ENCODE results near the gene CXCR4. TPM values are rescaled to one million over a fixed set of nuclear protein-coding genes. Genes with fewer than 3 reads are reported as not detected.
"Not testable (repeated sequence)": the region's sequence is repeated elsewhere in the genome, so short reads cannot be mapped to it uniquely, and the experiment has no call there.

CXCR4 gene
- total RNA-seq, 2 experiments from 2014 or later: 70.2 to 72.6 TPM

GRCh38 chr2:136111711-136112110, 6.2 kb downstream of the CXCR4 start:
- Mint-ChIP-seq H3K4me3 (no peak overlapping the region), H3K4me1 (ENCODE audit: low read depth) (peaks cover 34% of the 10 kb centered on the region), H3K9me3 (no peaks in the 10 kb centered on the region), H3K27ac (no peak overlapping the region), H3K27me3 (ENCODE audit: low read depth) (no peaks in the 10 kb centered on the region), H3K36me3 (ENCODE audit: low read depth) (peaks cover 26% of the 10 kb centered on the region)
- DNase-seq: no peak
- intact Hi-C loops (cut with micrococcal nuclease): no loop called here
- CTCF ChIA-PET: interaction anchor here (0.5 to 0.6 kb wide), 2 partner anchors 14 to 109 kb away, joined by 3 to 4 read pairs; no protein-coding TSS in a partner anchor

- no peak overlapping the region for H3K27ac Mint-ChIP-seq
These were observed 7.4 kb downstream of the CXCR4 start for GRCh38 chr2:136110526-136110925.

GRCh38 chr2:136108463-136108862, 9.5 kb downstream of the CXCR4 start:
- Mint-ChIP-seq H3K4me1 (ENCODE audit: low read depth) (peaks cover 8% of the 10 kb centered on the region), H3K36me3 (ENCODE audit: low read depth) (peaks cover 3% of the 10 kb centered on the region), H3K4me3 (no peak overlapping the region), H3K9me3 (no peaks in the 10 kb centered on the region), H3K27ac (no peak overlapping the region), H3K27me3 (ENCODE audit: low read depth) (no peaks in the 10 kb centered on the region)
- intact Hi-C loops (cut with micrococcal nuclease): no loop called here
- DNase-seq: no peak
- CTCF ChIA-PET: interaction anchor here (1.2 kb wide), 1 partner anchor 133 kb away, joined by 3 read pairs; no protein-coding TSS in a partner anchor

More at GRCh38 chr2:136110526-136110925, 7.4 kb downstream of the CXCR4 start:
- DNase-seq: no peak
- H3K4me3 Mint-ChIP-seq: no peak overlapping the region
- H3K36me3 Mint-ChIP-seq (ENCODE audit: low read depth): peaks cover 22% of the 10 kb centered on the region
- peaks cover 27% of the 10 kb centered on the region for H3K4me1 Mint-ChIP-seq (ENCODE audit: low read depth)
- intact Hi-C loops (cut with micrococcal nuclease): no loop called here
- no peaks in the 10 kb centered on the region for H3K27me3 Mint-ChIP-seq (ENCODE audit: low read depth)
- H3K9me3 Mint-ChIP-seq: no peaks in the 10 kb centered on the region
- CTCF ChIA-PET: interaction anchor here (1.0 kb wide), 2 partner anchors 13 to 197 kb away, joined by 3 read pairs; no protein-coding TSS in a partner anchor

DNA sequence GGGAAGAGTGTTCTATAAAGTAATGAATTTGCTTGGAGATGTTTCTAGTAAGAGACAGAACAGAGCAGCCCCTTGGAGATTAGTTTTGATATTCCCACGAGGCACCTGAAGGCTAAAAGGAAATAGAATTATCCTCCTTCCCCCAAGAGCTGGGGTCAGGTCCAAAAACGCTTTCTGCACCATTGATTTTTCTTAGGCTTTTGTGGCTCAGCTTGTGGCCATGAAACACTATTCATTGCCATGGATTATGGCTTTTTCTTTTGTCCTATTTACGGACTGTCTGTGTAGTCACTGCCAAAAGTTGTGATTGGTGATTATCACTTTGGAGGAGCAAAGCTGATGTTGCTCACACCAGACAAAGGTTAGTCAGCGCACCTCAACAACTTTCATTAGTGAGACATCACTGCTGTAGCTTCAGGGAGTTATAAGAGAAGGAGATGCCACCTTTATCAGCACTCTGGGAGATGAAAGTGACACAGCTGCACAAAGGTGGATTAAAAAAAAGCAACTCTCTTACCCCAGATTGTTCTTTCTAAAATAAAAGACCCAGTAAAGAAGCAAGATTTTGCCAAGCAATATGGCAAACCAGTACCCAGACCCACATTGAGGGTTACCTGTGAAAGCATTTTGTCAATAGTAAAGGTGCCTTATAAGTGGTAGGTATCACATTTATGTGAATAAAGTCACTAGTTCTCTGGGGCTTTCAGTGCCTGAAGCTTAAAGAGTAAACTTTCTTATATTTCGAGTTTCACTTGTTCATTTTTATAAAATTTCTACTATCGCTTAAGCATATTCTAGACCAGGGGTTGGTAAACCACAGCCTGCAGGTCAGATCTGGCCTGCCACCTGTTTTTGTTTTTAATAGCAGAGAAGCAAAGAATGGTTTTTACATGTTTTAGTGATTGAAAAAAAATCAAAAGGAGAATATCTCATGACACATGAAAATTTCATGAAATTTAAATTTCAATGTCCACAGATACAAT, 10.6 kb downstream of the CXCR4 start:
- peaks cover under 1% of the 10 kb centered on the region for H3K36me3 Mint-ChIP-seq (ENCODE audit: low read depth)

DNA sequence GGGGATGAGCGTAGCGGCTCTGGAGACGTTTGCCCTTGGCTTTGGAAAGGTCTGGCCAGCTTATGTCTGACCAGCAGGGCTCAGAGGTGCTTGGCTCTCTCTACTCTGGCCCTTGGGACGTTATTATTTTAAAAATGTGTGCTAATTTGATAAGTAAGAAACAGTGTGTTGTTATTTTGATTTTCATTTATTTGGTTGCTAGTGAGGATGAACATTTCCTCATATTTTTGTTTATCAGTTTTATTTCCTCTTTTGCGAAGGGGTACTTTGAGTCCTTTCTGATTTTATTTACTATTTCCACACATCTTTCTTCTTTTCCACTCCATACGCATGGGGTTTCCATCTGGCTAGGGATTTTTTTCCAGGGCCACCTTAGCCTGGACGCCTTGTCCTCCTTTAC, 11.4 kb downstream of the CXCR4 start:
- intact Hi-C loops (cut with micrococcal nuclease): no loop called here
- CTCF ChIA-PET: no interaction called here
- Mint-ChIP-seq H3K36me3 (ENCODE audit: low read depth) (no peaks in the 10 kb centered on the region), H3K4me1 (ENCODE audit: low read depth) (no peaks in the 10 kb centered on the region), H3K27ac (no peak overlapping the region), H3K4me3 (no peak overlapping the region), H3K27me3 (ENCODE audit: low read depth) (no peaks in the 10 kb centered on the region), H3K9me3 (no peaks in the 10 kb centered on the region)
- DNase-seq: no peak

More for the DNA sequence above, 10.6 kb downstream of the CXCR4 start:
- DNase-seq: no peak
- no peak overlapping the region for H3K4me3 Mint-ChIP-seq
- no peaks in the 10 kb centered on the region for H3K9me3 Mint-ChIP-seq
- H3K4me1 Mint-ChIP-seq (ENCODE audit: low read depth): peaks cover 1% of the 10 kb centered on the region
- CTCF ChIA-PET: interaction anchor here (1.2 kb wide), 1 partner anchor 132 kb away, joined by 3 read pairs; no protein-coding TSS in a partner anchor
- no peak overlapping the region for H3K27ac Mint-ChIP-seq
- intact Hi-C loops (cut with micrococcal nuclease): no loop called here
- no peaks in the 10 kb centered on the region for H3K27me3 Mint-ChIP-seq (ENCODE audit: low read depth)

GRCh38 chr2:136104977-136105376, 13.0 kb downstream of the CXCR4 start:
- H3K4me3 Mint-ChIP-seq: no peak overlapping the region
- CTCF ChIA-PET: no interaction called here
- no peak overlapping the region for H3K27ac Mint-ChIP-seq
- no peaks in the 10 kb centered on the region for H3K27me3 Mint-ChIP-seq (ENCODE audit: low read depth)
- no peaks in the 10 kb centered on the region for H3K36me3 Mint-ChIP-seq (ENCODE audit: low read depth)
- intact Hi-C loops (cut with micrococcal nuclease): no loop called here
- no peak for DNase-seq
- H3K9me3 Mint-ChIP-seq: no peaks in the 10 kb centered on the region
- peaks cover 2% of the 10 kb centered on the region for H3K4me1 Mint-ChIP-seq (ENCODE audit: low read depth)

GRCh38 chr2:136101042-136101441, 16.9 kb downstream of the CXCR4 start:
- intact Hi-C loops (cut with micrococcal nuclease): no loop called here
- Mint-ChIP-seq H3K27ac (no peak overlapping the region), H3K27me3 (ENCODE audit: low read depth) (no peaks in the 10 kb centered on the region), H3K4me1 (ENCODE audit: low read depth) (peaks cover 2% of the 10 kb centered on the region), H3K36me3 (ENCODE audit: low read depth) (no peaks in the 10 kb centered on the region), H3K9me3 (no peaks in the 10 kb centered on the region), H3K4me3 (no peak overlapping the region)
- CTCF ChIA-PET: no interaction called here
- DNase-seq: peak; percentile 38

DNA sequence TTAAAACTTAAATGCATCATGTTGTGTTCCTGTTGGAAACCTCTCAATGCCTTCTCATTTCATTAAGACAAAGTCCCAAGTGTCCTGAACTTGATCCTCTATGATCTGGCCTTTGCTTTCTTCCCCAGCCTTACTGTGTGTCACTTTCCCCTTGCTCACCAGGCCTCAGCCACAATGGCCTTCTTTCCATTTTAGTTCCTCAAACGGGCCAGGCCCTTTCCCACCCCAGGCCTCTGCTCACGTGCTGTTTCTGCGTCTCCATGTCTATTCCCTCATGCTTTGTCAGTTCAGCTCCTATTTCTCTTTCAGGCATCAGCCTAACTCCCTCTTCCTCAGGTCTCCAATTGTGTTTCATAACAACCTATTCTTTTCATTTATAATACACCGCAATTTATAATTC, 19.5 kb downstream of the CXCR4 start:
- CTCF ChIA-PET: interaction anchor here (0.6 kb wide), 1 partner anchor 282 kb away, joined by 3 read pairs; no protein-coding TSS in a partner anchor
- H3K27me3 Mint-ChIP-seq (ENCODE audit: low read depth): no peaks in the 10 kb centered on the region
- intact Hi-C loops (cut with micrococcal nuclease): no loop called here

GRCh38 chr2:136093583-136093982, 24.4 kb downstream of the CXCR4 start:
- H3K27ac Mint-ChIP-seq: no peak overlapping the region
- no peak overlapping the region for H3K4me3 Mint-ChIP-seq
- CTCF ChIA-PET: no interaction called here

More for the DNA sequence above, 19.5 kb downstream of the CXCR4 start:
- no peak for DNase-seq
- Mint-ChIP-seq H3K27ac (no peak overlapping the region), H3K9me3 (no peaks in the 10 kb centered on the region), H3K4me3 (no peak overlapping the region), H3K36me3 (ENCODE audit: low read depth) (no peaks in the 10 kb centered on the region), H3K4me1 (ENCODE audit: low read depth) (peaks cover 2% of the 10 kb centered on the region)

DNA sequence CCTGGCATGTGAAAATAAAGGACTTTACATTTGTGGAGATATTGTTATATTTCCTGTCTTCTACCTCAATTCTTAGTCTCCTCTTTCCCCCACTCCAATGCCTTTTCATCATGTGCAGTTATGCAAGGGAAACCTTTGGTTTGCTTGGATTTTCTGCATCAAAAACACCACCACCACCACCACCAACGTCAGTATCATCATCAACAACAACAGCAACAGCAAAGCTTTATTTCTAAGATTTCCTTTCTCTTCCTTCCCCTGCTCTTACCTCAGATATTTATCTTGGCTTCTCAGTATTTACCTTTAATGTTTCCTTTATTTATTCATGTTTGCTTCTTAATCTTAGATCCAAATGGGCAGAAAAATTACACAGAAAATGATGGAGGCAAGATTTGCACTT, 26.1 kb downstream of the CXCR4 start:
- Mint-ChIP-seq H3K36me3 (ENCODE audit: low read depth) (no peaks in the 10 kb centered on the region), H3K27me3 (ENCODE audit: low read depth) (no peaks in the 10 kb centered on the region), H3K4me3 (no peak overlapping the region), H3K9me3 (no peaks in the 10 kb centered on the region), H3K27ac (no peak overlapping the region), H3K4me1 (ENCODE audit: low read depth) (peaks cover 5% of the 10 kb centered on the region)
- intact Hi-C loops (cut with micrococcal nuclease): no loop called here
- DNase-seq: no peak
- CTCF ChIA-PET: interaction anchor here (0.5 to 0.9 kb wide), 2 partner anchors 112 to 162 kb away, joined by 3 read pairs; no protein-coding TSS in a partner anchor

More at GRCh38 chr2:136093583-136093982, 24.4 kb downstream of the CXCR4 start:
- H3K36me3 Mint-ChIP-seq (ENCODE audit: low read depth): no peaks in the 10 kb centered on the region
- H3K27me3 Mint-ChIP-seq (ENCODE audit: low read depth): no peaks in the 10 kb centered on the region
- no peaks in the 10 kb centered on the region for H3K9me3 Mint-ChIP-seq
- no peak for DNase-seq
- intact Hi-C loops (cut with micrococcal nuclease): no loop called here
- H3K4me1 Mint-ChIP-seq (ENCODE audit: low read depth): peaks cover 4% of the 10 kb centered on the region

DNA sequence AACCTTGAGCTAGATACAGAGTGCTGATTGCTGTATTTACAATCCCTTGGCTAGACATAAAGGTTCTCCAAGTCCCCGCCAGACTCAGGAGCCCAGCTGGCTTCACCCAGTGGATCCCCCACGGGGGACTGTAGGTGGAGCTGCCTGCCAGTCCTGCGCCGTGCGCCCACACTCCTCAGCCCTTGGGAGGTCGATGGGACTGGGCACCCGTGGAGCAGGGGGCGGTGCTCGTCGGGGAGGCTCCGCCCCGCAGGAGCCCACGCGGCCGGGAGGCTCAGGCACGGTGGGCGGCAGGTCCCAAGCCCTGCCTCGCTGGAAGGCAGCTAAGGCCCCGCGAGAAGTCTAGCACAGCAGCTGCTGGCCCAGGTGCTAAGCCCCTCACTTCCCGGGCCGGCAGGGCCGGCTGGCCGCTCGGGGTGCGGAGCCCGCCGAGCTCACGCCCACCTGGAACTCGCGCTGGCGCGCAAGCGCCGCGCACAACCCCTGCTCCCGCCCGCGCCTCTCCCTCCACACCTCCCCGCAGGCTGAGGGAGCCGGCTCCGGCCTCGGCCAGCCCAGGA, 30.0 kb downstream of the CXCR4 start:
- H3K4me1 Mint-ChIP-seq (ENCODE audit: low read depth); DNase-seq; H3K9me3 Mint-ChIP-seq; H3K4me3 Mint-ChIP-seq; H3K36me3 Mint-ChIP-seq (ENCODE audit: low read depth); H3K27me3 Mint-ChIP-seq (ENCODE audit: low read depth); H3K27ac Mint-ChIP-seq; intact Hi-C loops (cut with micrococcal nuclease): not testable (repeated sequence)
- CTCF ChIA-PET: interaction anchor here (0.6 kb wide), 1 partner anchor 134 kb away, joined by 3 read pairs; no protein-coding TSS in a partner anchor

DNA sequence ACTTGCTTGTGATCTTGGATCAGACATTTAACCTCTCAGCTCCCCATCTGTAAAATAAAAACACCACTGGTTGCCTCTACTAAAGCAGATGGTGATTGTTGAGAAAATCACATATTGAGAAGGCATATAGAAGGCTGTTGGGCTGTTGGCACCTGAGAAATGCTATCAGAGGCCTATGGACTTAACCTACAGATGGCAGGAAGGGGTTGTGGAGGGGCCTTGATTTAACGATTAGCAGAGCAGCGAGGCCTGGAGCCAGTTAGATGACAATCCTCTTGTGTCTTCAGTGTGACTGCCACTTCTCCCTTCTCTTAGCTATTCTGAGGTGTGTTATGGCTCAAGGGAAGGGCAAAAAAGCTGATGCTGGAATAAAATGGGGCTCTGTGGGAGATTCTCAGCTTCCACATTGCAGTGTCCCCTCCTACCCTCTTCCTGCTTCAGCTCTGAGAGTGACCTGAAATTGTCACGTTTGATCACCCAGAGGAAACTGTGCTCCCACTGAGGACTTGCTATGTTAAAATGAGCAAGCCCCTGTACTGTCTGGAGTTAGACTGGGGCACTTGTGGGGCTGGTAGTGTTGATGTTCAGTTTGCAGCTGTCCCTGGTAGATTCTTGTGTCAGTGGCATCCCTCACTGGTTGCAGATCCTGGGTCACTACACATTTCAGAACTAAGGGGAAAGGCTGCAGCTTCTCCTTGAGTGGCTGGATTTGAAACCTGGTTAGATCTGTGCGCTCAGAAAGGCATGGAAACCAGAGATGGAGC, 31.5 kb downstream of the CXCR4 start:
- H3K36me3 Mint-ChIP-seq (ENCODE audit: low read depth): no peaks in the 10 kb centered on the region
- CTCF ChIA-PET: no interaction called here
- no peaks in the 10 kb centered on the region for H3K9me3 Mint-ChIP-seq

More for the DNA sequence above, 31.5 kb downstream of the CXCR4 start:
- H3K4me1 Mint-ChIP-seq (ENCODE audit: low read depth): peaks cover 3% of the 10 kb centered on the region
- intact Hi-C loops (cut with micrococcal nuclease): no loop called here
- DNase-seq: no peak
- H3K4me3 Mint-ChIP-seq: no peak overlapping the region
- no peaks in the 10 kb centered on the region for H3K27me3 Mint-ChIP-seq (ENCODE audit: low read depth)
- no peak overlapping the region for H3K27ac Mint-ChIP-seq

All from activated naive CD4-positive, alpha-beta T cell treated with anti-CD3 and anti-CD28 coated beads for 36 hours (primary cell).